Vagina (tissue), 2 donors: ENCODE data around the gene BBLN. TPM values are rescaled to one million over a fixed set of nuclear protein-coding genes. Genes with fewer than 3 reads are reported as not detected.

Experiments used
- DNase-seq, 2 donors: peaks; one replicate each; pipeline ENCODE4 v3.0.0-alpha.2; 2017; ENCODE audit errors: extremely low spot score in 2 of 2
- H3K27ac ChIP-seq: fragments of 200-600 bp; sonication (generic); one replicate; pipeline ENCODE4 v1.5.1; 2019
- H3K27me3 ChIP-seq: fragments of 200-600 bp; sonication (generic); one replicate; pipeline ENCODE4 v1.5.1; 2019
- H3K36me3 ChIP-seq, 2 donors: fragments of 200-600 bp; sonication (generic); one replicate each; pipeline ENCODE4 v1.5.1; 2017 to 2019
- H3K4me1 ChIP-seq: fragments of 200-600 bp; sonication (generic); one replicate; pipeline ENCODE4 v1.5.1; 2019
- H3K4me3 ChIP-seq, 2 donors: fragments of 200-600 bp; sonication (generic); 1 replicate in 1 of 2; 2 replicates in 1 of 2; pipeline ENCODE4 v1.5.1; 2016 to 2019
- H3K9me3 ChIP-seq: fragments of 200-600 bp; sonication (generic); one replicate; pipeline ENCODE4 v1.5.1; 2019
- CTCF ChIP-seq, 3 experiments: fragments of 450-650 bp in 2 of 3; fragments of 200-600 bp in 1 of 3; sonication (generic) in 1 of 3; IDR thresholded peaks; one replicate each; pipeline ENCODE4 v1.5.1; 2017 to 2019; ENCODE audit warnings: antibody characterized with exemption in 3 of 3, mild to moderate bottlenecking in 2 of 3, moderate library complexity in 2 of 3
- POLR2A ChIP-seq, 2 donors: fragments of 450-650 bp; IDR thresholded peaks; one replicate each; pipeline ENCODE4 v1.6.1; 2017; ENCODE audit warnings: antibody characterized with exemption in 2 of 2, mild to moderate bottlenecking in 2 of 2, moderate library complexity in 2 of 2
- POLR2AphosphoS5 ChIP-seq, 2 donors: sonication (generic); formaldehyde crosslinking; IDR thresholded peaks; one replicate each; pipeline ENCODE4 v1.9.0; 2017; ENCODE audit warnings: antibody characterized with exemption in 2 of 2, mild to moderate bottlenecking in 2 of 2, low read depth in 1 of 2; ENCODE audit not compliant: insufficient read depth in 1 of 2
- intact Hi-C: fragments of 100-400 bp; cut with DNase I; formaldehyde crosslinking; loops from one replicate; pipeline ENCODE4 v1.15.1; 2023
- total RNA-seq: library from RNA; depleted of rRNA; stranded (reverse); fragments of >200 nt; gene quantifications from one replicate; pipeline ENCODE4 v1.2.3, GENCODE V29; 2016

The BBLN gene
- total RNA-seq, 1 donor from 2014 or later, result 134 TPM

GRCh38 chr9:128206484-128206883 is 46.4 kb downstream of the BBLN start:
- no peaks in the 10 kb centered on the region for H3K27me3 ChIP-seq
- H3K36me3 ChIP-seq, result no peaks in the 10 kb centered on the region
- no peaks in the 10 kb centered on the region for H3K9me3 ChIP-seq
- intact Hi-C loops, result no loop called here
- H3K27ac ChIP-seq, result peak overlapping the region; percentile 88
- no peak overlapping the region for H3K4me3 ChIP-seq
- peaks cover 34% of the 10 kb centered on the region for H3K4me1 ChIP-seq
- DNase-seq, result no peak
- TF ChIP-seq POLR2A (IDR thresholded peaks at IDR 0.05) (no peak), POLR2AphosphoS5 (IDR thresholded peaks at IDR 0.05; ENCODE audit: insufficient read depth in 1 of 2, low read depth in 1 of 2) (no peak), CTCF (IDR thresholded peaks at IDR 0.05) (no peak)

- intact Hi-C loops, result no loop called here
- no peaks in the 10 kb centered on the region for H3K27me3 ChIP-seq
- TF ChIP-seq POLR2A (IDR thresholded peaks at IDR 0.05) (no peak), POLR2AphosphoS5 (IDR thresholded peaks at IDR 0.05; ENCODE audit: insufficient read depth in 1 of 2, low read depth in 1 of 2) (no peak), CTCF (IDR thresholded peaks at IDR 0.05) (no peak)
- H3K4me1 ChIP-seq, result peaks cover 39% of the 10 kb centered on the region
- peak overlapping the region; percentile 88 for H3K27ac ChIP-seq
- H3K9me3 ChIP-seq, result no peaks in the 10 kb centered on the region
- no peaks in the 10 kb centered on the region for H3K36me3 ChIP-seq
- no peak overlapping the region for H3K4me3 ChIP-seq
- no peak for DNase-seq
These were observed 47.1 kb downstream of the BBLN start for GRCh38 chr9:128206916-128207910.

DNA sequence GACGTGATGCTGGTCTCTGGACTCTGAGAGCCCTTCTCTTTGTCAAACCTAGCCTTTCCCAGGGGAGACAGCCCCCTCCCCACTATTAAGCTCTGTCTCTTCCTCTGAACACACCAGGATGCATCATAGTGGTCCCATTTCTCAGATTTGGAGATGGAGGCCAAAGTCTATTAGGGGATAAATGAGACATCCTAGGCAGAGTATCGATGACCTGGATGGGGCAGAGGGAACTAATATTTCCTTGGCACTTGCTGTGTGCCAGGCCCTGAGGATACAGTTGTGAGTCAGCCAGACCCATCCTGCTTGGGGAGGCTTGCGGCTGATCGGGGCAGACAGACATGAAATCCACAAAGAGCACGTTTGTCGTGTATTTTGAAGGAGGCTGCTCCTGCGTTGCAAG is 48.3 kb downstream of the BBLN start:
- H3K27ac ChIP-seq, result peak overlapping the region; percentile 88
- H3K27me3 ChIP-seq, result no peaks in the 10 kb centered on the region
- no peaks in the 10 kb centered on the region for H3K9me3 ChIP-seq
- TF ChIP-seq CTCF (IDR thresholded peaks at IDR 0.05) (no peak), POLR2A (IDR thresholded peaks at IDR 0.05) (no peak), POLR2AphosphoS5 (IDR thresholded peaks at IDR 0.05; ENCODE audit: insufficient read depth in 1 of 2, low read depth in 1 of 2) (no peak)
- no peak overlapping the region for H3K4me3 ChIP-seq
- intact Hi-C loops, result no loop called here
- no peak for DNase-seq
- H3K36me3 ChIP-seq, result no peaks in the 10 kb centered on the region
- H3K4me1 ChIP-seq, result peaks cover 38% of the 10 kb centered on the region

GRCh38 chr9:128208946-128209669 is 49.0 kb downstream of the BBLN start:
- H3K4me3 ChIP-seq, result no peak overlapping the region
- H3K36me3 ChIP-seq, result no peaks in the 10 kb centered on the region
- DNase-seq, result no peak
- H3K4me1 ChIP-seq, result peaks cover 31% of the 10 kb centered on the region
- intact Hi-C loops, result no loop called here
- no peaks in the 10 kb centered on the region for H3K27me3 ChIP-seq
- no peaks in the 10 kb centered on the region for H3K9me3 ChIP-seq
- TF ChIP-seq POLR2A (IDR thresholded peaks at IDR 0.05) (no peak), CTCF (IDR thresholded peaks at IDR 0.05) (no peak), POLR2AphosphoS5 (IDR thresholded peaks at IDR 0.05; ENCODE audit: insufficient read depth in 1 of 2, low read depth in 1 of 2) (no peak)
- peak overlapping the region; percentile 88 for H3K27ac ChIP-seq
